SKM-1 treated with dmso at 0.1 percent for 144 hours (cell line): ENCODE data around the gene MS4A15.
"Not testable (repeated sequence)": the region's sequence is repeated elsewhere in the genome, so short reads cannot be mapped to it uniquely, and the experiment has no call there.

Experiments
- DNase-seq: peaks from one replicate; lab custom pipeline; 2025; ENCODE audit not compliant: unreplicated experiment; lab: John Stamatoyannopoulos, UW

The MS4A15 gene

GRCh38 chr11:60756307-60757032 is at the start of gene MS4A15:
MS4A15 (plus strand) TSS chr11:60756867; CDS start chr11:60763734, 6,867 bp downstream.
- peak; percentile 17 for DNase-seq

- no peak for DNase-seq
Observed at GRCh38 chr11:60706931-60707330, 49.7 kb upstream of the MS4A15 start.

GRCh38 chr11:60710482-60710881 is 46.2 kb upstream of the MS4A15 start:
- DNase-seq: no peak

GRCh38 chr11:60711276-60711675 is 45.4 kb upstream of the MS4A15 start:
- no peak for DNase-seq

- DNase-seq: not testable (repeated sequence)
Observed at GRCh38 chr11:60713423-60713822, 43.2 kb upstream of the MS4A15 start.

GRCh38 chr11:60717956-60718355 is 38.7 kb upstream of the MS4A15 start:
- DNase-seq: no peak

- no peak for DNase-seq
Observed at GRCh38 chr11:60718524-60719316, 37.9 kb upstream of the MS4A15 start.

- no peak for DNase-seq
Observed at GRCh38 chr11:60719391-60719790, 37.3 kb upstream of the MS4A15 start.

GRCh38 chr11:60720460-60720859 is 36.2 kb upstream of the MS4A15 start:
- no peak for DNase-seq

GRCh38 chr11:60724420-60724819 is 32.2 kb upstream of the MS4A15 start, which contains the start of gene MS4A18:
MS4A18 (plus strand) TSS chr11:60724720.
- DNase-seq: no peak

- DNase-seq: no peak
Observed at GRCh38 chr11:60725592-60725991, 31.1 kb upstream of the MS4A15 start.

- DNase-seq: no peak
Observed at GRCh38 chr11:60731586-60731985, 25.1 kb upstream of the MS4A15 start.

GRCh38 chr11:60734279-60734678 is 22.4 kb upstream of the MS4A15 start:
- DNase-seq: no peak

GRCh38 chr11:60739114-60739513 is 17.6 kb upstream of the MS4A15 start:
- DNase-seq: no peak

GRCh38 chr11:60740573-60740972 is 16.1 kb upstream of the MS4A15 start:
- DNase-seq: no peak

- no peak for DNase-seq
Observed at GRCh38 chr11:60741421-60741820, 15.2 kb upstream of the MS4A15 start.

GRCh38 chr11:60743058-60743457 is 13.6 kb upstream of the MS4A15 start:
- no peak for DNase-seq

GRCh38 chr11:60744114-60744513 is 12.6 kb upstream of the MS4A15 start:
- DNase-seq: no peak

- DNase-seq: no peak
Observed at GRCh38 chr11:60747359-60747873, 9.3 kb upstream of the MS4A15 start.

- no peak for DNase-seq
Observed at GRCh38 chr11:60748225-60748624, 8.4 kb upstream of the MS4A15 start.

GRCh38 chr11:60748821-60749220 is 7.8 kb upstream of the MS4A15 start:
- DNase-seq: no peak

GRCh38 chr11:60750911-60751310 is 5.8 kb upstream of the MS4A15 start:
- DNase-seq: no peak
